H1 (cell line): ENCODE data around the gene SPIB. TPM values are rescaled to one million over a fixed set of nuclear protein-coding genes. Genes with fewer than 3 reads are reported as not detected.

Experiments
- CTCF ChIA-PET: fragments of 300-600 bp; sonication (Branson Sonifier 250); formaldehyde crosslinking; loops from one replicate; lab custom pipeline; 2021; ENCODE audit not compliant: partially characterized antibody; lab: Charles Lee
- POLR2A ChIA-PET: fragments of 300-600 bp; sonication (Branson Sonifier 250); formaldehyde crosslinking; loops from one replicate; lab custom pipeline; 2021; ENCODE audit warnings: inconsistent platforms; ENCODE audit not compliant: partially characterized antibody; lab: Charles Lee
- DNase-seq, 2 experiments: peaks; one replicate each; pipeline versions ENCODE4 v3.0.0 to v3.0.0-alpha.2; 2010 to 2022; ENCODE audit warnings: low spot score in 2 of 2, low read depth in 1 of 2, mixed read lengths in 1 of 2
- FAIRE-seq: peaks from 2 replicates; lab custom pipeline; 2011; peaks lifted over from hg19 to GRCh38; lab: Jason Lieb, UNC
- H2AFZ ChIP-seq: 2 replicates; pipeline ENCODE4 v1.8.1; 2012; ENCODE audit warnings: low read length, inconsistent platforms
- H2AK5ac ChIP-seq: 2 replicates; pipeline ENCODE4 v1.6.1; 2013; ENCODE audit warnings: low read depth, low read length
- H2BK120ac ChIP-seq: replicated peaks from 2 replicates; pipeline ENCODE3; 2013; ENCODE audit warnings: low read depth, low read length, inconsistent platforms
- H2BK12ac ChIP-seq: 2 replicates; pipeline ENCODE4 v1.6.1; 2013; ENCODE audit warnings: low read depth, low read length
- H2BK15ac ChIP-seq: 2 replicates; pipeline ENCODE4 v1.6.1; 2013; ENCODE audit warnings: low read length
- H2BK20ac ChIP-seq: 2 replicates; pipeline ENCODE4 v1.6.1; 2013; ENCODE audit warnings: low read length
- H2BK5ac ChIP-seq: 2 replicates; pipeline ENCODE4 v1.6.1; 2013; ENCODE audit warnings: low read depth, low read length
- H3K14ac ChIP-seq: 2 replicates; pipeline ENCODE4 v1.6.1; 2013; ENCODE audit warnings: inconsistent platforms; ENCODE audit not compliant: insufficient read length
- H3K18ac ChIP-seq: 2 replicates; pipeline ENCODE4 v1.6.1; 2013; ENCODE audit warnings: low read length; ENCODE audit errors: extremely low read depth
- H3K23ac ChIP-seq: 2 replicates; pipeline ENCODE4 v1.6.1; 2013; ENCODE audit warnings: inconsistent platforms; ENCODE audit not compliant: insufficient read length
- H3K23me2 ChIP-seq: 2 replicates; pipeline ENCODE4 v1.6.1; 2013; ENCODE audit warnings: low read depth, low read length
- H3K27ac ChIP-seq: 2 replicates; pipeline ENCODE4 v1.6.1; 2011; ENCODE audit warnings: low read depth, low read length, inconsistent platforms
- H3K27me3 ChIP-seq, 4 experiments: replicated peaks in 1 of 4; 1 replicate in 1 of 4; 2 replicates in 3 of 4; pipeline versions ENCODE4 v1.6.1 to v1.8.1; 2011 to 2013; ENCODE audit warnings: low read length in 3 of 4, mild to moderate bottlenecking in 3 of 4, inconsistent platforms in 2 of 4, mixed read lengths in 2 of 4, moderate library complexity in 1 of 4; ENCODE audit not compliant: control insufficient read depth in 3 of 4, insufficient read depth in 3 of 4; ENCODE audit errors: extremely low read depth in 1 of 4
- H3K36me3 ChIP-seq, 4 experiments: 2 replicates each; pipeline versions ENCODE4 v1.6.1 to v1.8.1; 2011 to 2013; ENCODE audit warnings: mild to moderate bottlenecking in 4 of 4, low read length in 3 of 4, moderate library complexity in 2 of 4, control low read depth in 1 of 4, inconsistent platforms in 1 of 4; ENCODE audit not compliant: insufficient read depth in 4 of 4, control insufficient read depth in 2 of 4
- H3K4ac ChIP-seq: replicated peaks from 2 replicates; pipeline ENCODE3; 2013; ENCODE audit warnings: low read length, low read depth, mixed read lengths, inconsistent platforms; ENCODE audit not compliant: insufficient read length
- H3K4me1 ChIP-seq, 4 experiments: replicated peaks in 1 of 4; 1 replicate in 1 of 4; 2 replicates in 3 of 4; pipeline versions ENCODE4 v1.6.1 to v1.8.1; 2011 to 2013; ENCODE audit warnings: low read length in 3 of 4, inconsistent platforms in 2 of 4, mixed read lengths in 1 of 4; ENCODE audit not compliant: insufficient read depth in 4 of 4, control insufficient read depth in 3 of 4
- H3K4me2 ChIP-seq, 2 experiments: 2 replicates each; pipeline versions ENCODE4 v1.6.1 to v1.8.1; 2011 to 2013; ENCODE audit warnings: low read depth in 2 of 2, low read length in 2 of 2, control low read depth in 1 of 2, inconsistent platforms in 1 of 2, mild to moderate bottlenecking in 1 of 2; ENCODE audit not compliant: insufficient read depth in 1 of 2
- H3K4me3 ChIP-seq, 4 experiments: fragments of 200-600, 300-600 bp in 1 of 4; sonication (generic), shearing (Covaris generic), sonication (Bioruptor Twin) in 1 of 4; 2 replicates each; pipeline versions ENCODE4 v1.5.1 to v1.8.1; 2011 to 2016; ENCODE audit warnings: low read length in 4 of 4, low read depth in 3 of 4, control low read depth in 2 of 4, inconsistent platforms in 2 of 4, mild to moderate bottlenecking in 2 of 4, mixed read lengths in 1 of 4, moderate library complexity in 1 of 4; ENCODE audit not compliant: insufficient read depth in 2 of 4; ENCODE audit errors: extremely low read depth in 1 of 4
- H3K56ac ChIP-seq: replicated peaks from 2 replicates; pipeline ENCODE3; 2013; ENCODE audit warnings: low read depth, mild to moderate bottlenecking, mixed read lengths, low read length, inconsistent platforms; ENCODE audit not compliant: insufficient read length
- H3K79me1 ChIP-seq: 2 replicates; pipeline ENCODE4 v1.6.1; 2013; ENCODE audit warnings: low read depth, low read length, control low read depth
- H3K79me2 ChIP-seq, 2 experiments: 2 replicates each; pipeline versions ENCODE4 v1.6.1 to v1.8.1; 2012 to 2013; ENCODE audit warnings: low read length in 2 of 2, mild to moderate bottlenecking in 2 of 2, inconsistent platforms in 1 of 2; ENCODE audit not compliant: insufficient read depth in 2 of 2, control insufficient read depth in 1 of 2
- H3K9ac ChIP-seq, 4 experiments: replicated peaks in 1 of 4; 1 replicate in 1 of 4; 2 replicates in 3 of 4; pipeline versions ENCODE4 v1.6.1 to v1.8.1; 2011 to 2013; ENCODE audit warnings: low read depth in 3 of 4, low read length in 3 of 4, control low read depth in 2 of 4, mild to moderate bottlenecking in 2 of 4, moderate library complexity in 2 of 4, inconsistent platforms in 1 of 4; ENCODE audit errors: extremely low read depth in 1 of 4
- H3K9me3 ChIP-seq, 2 experiments: 2 replicates each; pipeline versions ENCODE4 v1.6.1 to v1.8.1; 2012 to 2013; ENCODE audit warnings: mild to moderate bottlenecking in 2 of 2, moderate library complexity in 2 of 2, control low read depth in 1 of 2, inconsistent platforms in 1 of 2, low read depth in 1 of 2, low read length in 1 of 2, mixed read lengths in 1 of 2; ENCODE audit not compliant: insufficient read depth in 2 of 2
- H4K20me1 ChIP-seq, 2 experiments: replicated peaks in 1 of 2; 2 replicates each; pipeline versions ENCODE3 to v1.8.1; 2011 to 2013; ENCODE audit warnings: inconsistent platforms in 2 of 2, low read length in 2 of 2, mild to moderate bottlenecking in 1 of 2; ENCODE audit not compliant: insufficient read depth in 2 of 2, control insufficient read depth in 1 of 2
- H4K5ac ChIP-seq: 2 replicates; pipeline ENCODE4 v1.6.1; 2013; ENCODE audit warnings: low read length, low read depth, mixed read lengths, inconsistent platforms; ENCODE audit not compliant: insufficient read length
- H4K8ac ChIP-seq: 2 replicates; pipeline ENCODE4 v1.8.0; 2013; ENCODE audit warnings: mild to moderate bottlenecking, moderate library complexity, low read length, inconsistent platforms; ENCODE audit not compliant: insufficient read depth; ENCODE audit errors: extremely low read depth
- H4K91ac ChIP-seq: replicated peaks from 2 replicates; pipeline ENCODE3; 2013; ENCODE audit warnings: low read length, mixed read lengths, inconsistent platforms; ENCODE audit not compliant: insufficient read length
- ASH2L ChIP-seq: fragments of 200-600, 300-600 bp; sonication (generic); IDR thresholded peaks from one replicate; pipeline ENCODE4 v1.7.1; 2017; ENCODE audit warnings: low read length
- ATF2 ChIP-seq: IDR thresholded peaks from 2 replicates; pipeline ENCODE4 v1.6.1; 2012; ENCODE audit warnings: low read length, inconsistent platforms
- CHD1 ChIP-seq: IDR thresholded peaks from 2 replicates; pipeline ENCODE4 v1.6.1; 2012; ENCODE audit warnings: low read depth, low read length, improper control_type of control experiment
- CREB1 ChIP-seq: IDR thresholded peaks from 2 replicates; pipeline ENCODE4 v1.6.1; 2012; ENCODE audit warnings: inconsistent platforms
- CTBP2 ChIP-seq: IDR thresholded peaks from 2 replicates; pipeline ENCODE4 v1.7.0; 2011; ENCODE audit warnings: borderline replicate concordance, mild to moderate bottlenecking, moderate library complexity, mixed read lengths, low read length; ENCODE audit not compliant: insufficient read depth, insufficient read length
- JUN ChIP-seq: IDR thresholded peaks from 2 replicates; pipeline ENCODE4 v1.6.1; 2011; ENCODE audit warnings: low read depth, mild to moderate bottlenecking, improper control_type of control experiment, low read length
- JUND ChIP-seq: IDR thresholded peaks from 2 replicates; pipeline ENCODE4 v1.6.1; 2011; ENCODE audit warnings: mild to moderate bottlenecking, improper control_type of control experiment, low read length
- MAX ChIP-seq: IDR thresholded peaks from 2 replicates; pipeline ENCODE4 v1.6.1; 2012; ENCODE audit warnings: inconsistent platforms
- SIX5 ChIP-seq: IDR thresholded peaks from 2 replicates; pipeline ENCODE4 v1.6.1; 2011; ENCODE audit warnings: mild to moderate bottlenecking, low read depth, low read length
- SUZ12 ChIP-seq: fragments of 200-600 bp; sonication (generic); IDR thresholded peaks from 2 replicates; pipeline ENCODE4 v1.6.1; 2012; ENCODE audit warnings: mild to moderate bottlenecking, inconsistent platforms, low read length, moderate library complexity, mixed read lengths
- USF2 ChIP-seq: IDR thresholded peaks from 2 replicates; pipeline ENCODE4 v1.6.1; 2011; ENCODE audit warnings: low read length, improper control_type of control experiment
- YY1 ChIP-seq: IDR thresholded peaks from 2 replicates; pipeline ENCODE4 v1.6.1; 2011; ENCODE audit warnings: low read depth, mild to moderate bottlenecking, low read length
- WGBS, 2 experiments: shearing (Covaris generic) in 1 of 2; methylation state at CpG; one replicate each; pipeline versions ENCODE4 v1.1.6 to v1.1.7; 2013 to 2015; ENCODE audit warnings: low lambda C conversion rate in 2 of 2, mixed read lengths in 2 of 2, inconsistent platforms in 1 of 2, low coverage in 1 of 2, missing lambda C conversion rate in 1 of 2; ENCODE audit not compliant: insufficient replicate concordance in 2 of 2, insufficient coverage in 1 of 2, insufficient read length in 1 of 2; ENCODE audit errors: extremely low coverage in 1 of 2, missing lambda C conversion rate in 1 of 2; 5-methylcytosine and 5-hydroxymethylcytosine counted together
- polyA plus RNA-seq, 7 experiments: library from polyadenylated mRNA; depleted of rRNA in 3 of 7; stranded (reverse) in 5 of 7; unstranded in 2 of 7; fragments of >200 nt in 5 of 7; fragments of 200-250 nt in 2 of 7; gene quantifications; 1 replicate in 5 of 7; 2 replicates in 1 of 7; 4 replicates in 1 of 7; pipeline versions ENCODE4 v1.2.1 to v1.2.3, GENCODE V29; 2011 to 2013; ENCODE audit warnings: missing spikeins in 2 of 7, mixed read lengths in 2 of 7
- total RNA-seq: library from RNA; stranded (reverse); fragmentation: NEBNext Ultra II Directional; extraction: Animal tissue kit (Norgen Biotek cat#: 25700); gene quantifications from 2 replicates; pipeline ENCODE4 v1.2.1, GENCODE V29; 2021

SPIB gene
- total and polyA plus RNA-seq, 2 of the 8 experiments (the other 6 are each of a cell fraction or from before 2014, with no cell fraction given) = 11.1 to 17.4 TPM

GRCh38 chr19:50447750-50448149 lies 29.0 kb downstream of the SPIB start:
- Histone ChIP-seq H3K14ac (no peak overlapping the region), H3K4me3 (no peak overlapping the region), H4K20me1 (no peaks in the 10 kb centered on the region), H4K91ac (no peak overlapping the region), H3K56ac (no peak overlapping the region), H3K27me3 (no peaks in the 10 kb centered on the region), H3K27ac (no peak overlapping the region), H2AFZ (no peak overlapping the region), H2BK5ac (no peak overlapping the region), H3K23ac (no peak overlapping the region), H3K79me1 (no peaks in the 10 kb centered on the region), H2BK15ac (no peak overlapping the region), H2BK120ac (no peak overlapping the region), H3K9ac (no peak overlapping the region), H3K18ac (no peak overlapping the region), H3K4me2 (no peak overlapping the region), H2AK5ac (no peak overlapping the region), H3K36me3 (no peaks in the 10 kb centered on the region), H3K79me2 (no peaks in the 10 kb centered on the region), H2BK12ac (no peak overlapping the region), H4K8ac (no peak overlapping the region), H3K23me2 (peaks cover 5% of the 10 kb centered on the region; the same call in 1 of the 2 replicates), H3K9me3 (no peaks in the 10 kb centered on the region), H3K4me1 (peaks cover 0 to 7% (median 0%) of the 10 kb centered on the region in 4 experiments; a peak in 1 of 7 replicates), H3K4ac (no peak overlapping the region), H4K5ac (no peak overlapping the region), H2BK20ac (no peak overlapping the region)
- no peak for FAIRE-seq
- 90% methylated on average over 10 of the region's 10 CpGs; no CpG with 5 or more reads in 1 of the 2 experiments for WGBS, 2 experiments
- ChIA-PET CTCF (interaction anchor here (0.8 to 3.7 kb wide), 5 partner anchors 10 to 18 kb away, joined by 3 to 14 read pairs (median 6); no protein-coding TSS in a partner anchor), POLR2A (interaction anchor here (1.0 kb wide), 2 partner anchors 12 to 20 kb away, joined by 3 read pairs; no protein-coding TSS in a partner anchor)
- DNase-seq = no peak
- no peak for TF ChIP-seq SIX5
- no peak for TF ChIP-seq JUND
- TF ChIP-seq ASH2L = no peak
- TF ChIP-seq CTBP2 = no peak
- no peak for TF ChIP-seq CHD1
- TF ChIP-seq MAX = no peak
- no peak for TF ChIP-seq CREB1
- no peak for TF ChIP-seq USF2
- TF ChIP-seq SUZ12 = no peak
- TF ChIP-seq ATF2 = no peak
- no peak for TF ChIP-seq JUN
- no peak for TF ChIP-seq YY1
